HL-60 (cell line): ENCODE data around the gene GPD2.

Source experiments
- CTCF ChIP-seq: IDR thresholded peaks from one replicate; pipeline ENCODE4 v1.5.1; 2011; ENCODE audit warnings: low read length, control low read depth, inconsistent platforms; ENCODE audit not compliant: insufficient read depth
- GABPA ChIP-seq: IDR thresholded peaks from 2 replicates; pipeline ENCODE4 v1.6.1; 2012; ENCODE audit warnings: low read depth

DNA sequence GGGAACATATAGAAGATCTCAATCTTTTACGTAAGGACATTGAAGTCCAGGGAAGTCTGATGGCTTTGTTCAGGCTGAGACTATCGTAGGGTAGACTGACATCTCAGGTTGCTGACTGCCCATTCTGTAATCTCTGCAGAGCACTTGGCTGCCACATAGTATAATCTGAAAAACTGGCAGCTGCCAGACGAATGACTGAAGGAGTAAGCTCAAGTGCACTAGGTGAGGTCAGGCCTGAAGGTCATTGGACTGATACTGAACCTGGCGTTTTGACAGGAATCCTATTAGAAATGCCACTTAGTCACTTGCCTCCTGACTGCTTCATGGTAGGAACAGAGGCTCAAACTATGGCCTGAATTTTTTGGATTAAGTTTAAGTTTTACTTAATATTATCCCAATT lies 23.5 kb downstream of the GPD2 start:
- TF ChIP-seq CTCF (no peak), GABPA (no peak)
